Kidney epithelial cell (primary cell): ENCODE results near the gene S100A2. TPM values are rescaled to one million over a fixed set of nuclear protein-coding genes. Genes with fewer than 3 reads are reported as not detected.

Source experiments
- DNase-seq: peaks from one replicate; pipeline ENCODE4 v3.0.0-alpha.2; 2010; ENCODE audit warnings: low read depth
- H3K27me3 ChIP-seq: 2 replicates; pipeline ENCODE4 v1.6.0; 2011; ENCODE audit warnings: low read length; ENCODE audit not compliant: control insufficient read depth, insufficient read depth
- H3K36me3 ChIP-seq: 2 replicates; pipeline ENCODE4 v1.5.1; 2011; ENCODE audit warnings: low read length; ENCODE audit not compliant: control insufficient read depth, insufficient read depth
- H3K4me3 ChIP-seq: 2 replicates; pipeline ENCODE4 v1.5.1; 2011; ENCODE audit warnings: low read depth, mild to moderate bottlenecking, control low read depth, low read length
- total RNA-seq: library from RNA; depleted of rRNA; stranded (reverse); fragments of >200 nt; gene quantifications from 2 replicates; pipeline ENCODE4 v1.2.3, GENCODE V29; 2015
- TF ChIP-seq, protein P1 (sequence below): IDR thresholded peaks from 2 replicates; pipeline ENCODE4 v1.5.1; 2011; ENCODE audit warnings: mild to moderate bottlenecking, moderate library complexity, low read length, control low read depth, inconsistent platforms; ENCODE audit not compliant: insufficient read depth, poor library complexity, severe bottlenecking

The S100A2 gene
- total RNA-seq, 1 donor from 2014 or later = 27.5 TPM

DNA sequence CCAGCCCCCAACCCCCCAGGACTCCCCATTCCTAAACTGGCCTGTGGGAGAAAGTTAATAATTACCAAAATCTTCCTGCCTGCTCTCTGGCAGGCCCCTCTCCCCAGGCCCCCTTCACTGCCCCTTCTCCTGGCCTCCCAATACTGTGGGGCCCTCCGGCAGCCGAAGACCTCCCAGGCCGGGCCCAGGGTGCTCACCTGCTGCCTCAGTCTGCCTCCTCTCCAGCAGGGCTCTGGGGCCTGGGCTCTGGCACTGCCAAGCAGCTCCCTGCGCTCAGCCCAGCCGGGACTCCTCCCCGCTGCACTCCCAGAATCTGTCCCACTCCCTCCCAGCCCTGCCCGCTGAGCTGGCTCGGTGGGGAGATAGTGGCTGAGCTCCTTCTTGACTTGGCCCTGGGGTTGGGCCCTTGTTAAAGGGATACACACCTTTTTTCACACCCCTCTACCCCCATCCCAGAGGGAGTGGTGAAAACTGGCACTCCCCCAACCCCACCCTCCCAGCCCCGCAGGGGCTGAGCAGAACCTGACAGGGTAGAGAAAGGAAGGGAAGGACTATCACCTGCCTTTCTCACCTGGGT lies 47.2 kb upstream of the S100A2 start, which contains the start of gene S100A16:
Gene S100A16, minus strand, starts transcription at position 383 of the 577 bp plus-strand sequence. CDS start 4,986 bp downstream, outside the sequence.
- H3K36me3 ChIP-seq = no peaks in the 10 kb centered on the region
- no peak for DNase-seq
- no peaks in the 10 kb centered on the region for H3K27me3 ChIP-seq
- peak within 1 kb of the TSS; percentile 87 for H3K4me3 ChIP-seq
- TF ChIP-seq, protein P1, sequence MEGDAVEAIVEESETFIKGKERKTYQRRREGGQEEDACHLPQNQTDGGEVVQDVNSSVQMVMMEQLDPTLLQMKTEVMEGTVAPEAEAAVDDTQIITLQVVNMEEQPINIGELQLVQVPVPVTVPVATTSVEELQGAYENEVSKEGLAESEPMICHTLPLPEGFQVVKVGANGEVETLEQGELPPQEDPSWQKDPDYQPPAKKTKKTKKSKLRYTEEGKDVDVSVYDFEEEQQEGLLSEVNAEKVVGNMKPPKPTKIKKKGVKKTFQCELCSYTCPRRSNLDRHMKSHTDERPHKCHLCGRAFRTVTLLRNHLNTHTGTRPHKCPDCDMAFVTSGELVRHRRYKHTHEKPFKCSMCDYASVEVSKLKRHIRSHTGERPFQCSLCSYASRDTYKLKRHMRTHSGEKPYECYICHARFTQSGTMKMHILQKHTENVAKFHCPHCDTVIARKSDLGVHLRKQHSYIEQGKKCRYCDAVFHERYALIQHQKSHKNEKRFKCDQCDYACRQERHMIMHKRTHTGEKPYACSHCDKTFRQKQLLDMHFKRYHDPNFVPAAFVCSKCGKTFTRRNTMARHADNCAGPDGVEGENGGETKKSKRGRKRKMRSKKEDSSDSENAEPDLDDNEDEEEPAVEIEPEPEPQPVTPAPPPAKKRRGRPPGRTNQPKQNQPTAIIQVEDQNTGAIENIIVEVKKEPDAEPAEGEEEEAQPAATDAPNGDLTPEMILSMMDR = no peak

DNA sequence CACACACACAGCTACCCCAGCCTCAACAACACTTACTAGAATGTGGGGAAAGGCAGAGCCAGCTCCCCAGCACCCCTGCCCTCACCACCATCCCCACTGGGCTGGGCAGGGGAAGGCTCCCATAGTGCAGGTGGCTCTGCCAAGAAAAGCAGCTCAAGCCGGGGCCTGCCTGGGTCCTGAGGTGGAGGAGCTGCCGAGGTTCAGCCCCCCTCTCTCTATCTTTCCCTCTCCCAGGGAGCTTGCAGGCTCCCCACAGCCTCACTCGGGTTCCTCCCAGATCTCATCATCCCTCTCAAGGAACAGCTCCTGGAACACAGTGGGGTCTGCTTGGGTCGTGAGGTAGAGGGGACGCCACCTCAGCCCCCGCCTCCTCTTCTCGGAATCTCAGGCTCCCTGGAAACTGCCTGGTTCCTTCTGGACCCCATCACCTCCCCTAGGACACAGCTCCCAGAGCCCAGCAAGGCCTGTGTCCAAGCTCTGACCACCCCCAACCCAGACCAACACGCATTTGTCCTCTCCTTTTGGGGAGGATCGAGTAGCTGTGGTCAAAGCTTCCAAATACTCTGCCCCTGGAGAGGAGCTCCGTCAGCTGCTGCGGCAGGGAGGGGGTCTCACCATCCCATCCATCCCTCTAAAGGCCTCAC lies 46.6 kb upstream of the S100A2 start:
- DNase-seq = no peak
- Histone ChIP-seq H3K36me3 (peaks cover 1% of the 10 kb centered on the region), H3K4me3 (peak overlapping the region; percentile 87), H3K27me3 (no peaks in the 10 kb centered on the region)
- TF ChIP-seq, protein P1 = no peak

GRCh38 chr1:153611356-153611755 lies 45.7 kb upstream of the S100A2 start:
- TF ChIP-seq, protein P1 = no peak
- no peaks in the 10 kb centered on the region for H3K27me3 ChIP-seq
- DNase-seq = no peak
- H3K36me3 ChIP-seq = peaks cover 3% of the 10 kb centered on the region
- H3K4me3 ChIP-seq = peak overlapping the region; percentile 87

DNA sequence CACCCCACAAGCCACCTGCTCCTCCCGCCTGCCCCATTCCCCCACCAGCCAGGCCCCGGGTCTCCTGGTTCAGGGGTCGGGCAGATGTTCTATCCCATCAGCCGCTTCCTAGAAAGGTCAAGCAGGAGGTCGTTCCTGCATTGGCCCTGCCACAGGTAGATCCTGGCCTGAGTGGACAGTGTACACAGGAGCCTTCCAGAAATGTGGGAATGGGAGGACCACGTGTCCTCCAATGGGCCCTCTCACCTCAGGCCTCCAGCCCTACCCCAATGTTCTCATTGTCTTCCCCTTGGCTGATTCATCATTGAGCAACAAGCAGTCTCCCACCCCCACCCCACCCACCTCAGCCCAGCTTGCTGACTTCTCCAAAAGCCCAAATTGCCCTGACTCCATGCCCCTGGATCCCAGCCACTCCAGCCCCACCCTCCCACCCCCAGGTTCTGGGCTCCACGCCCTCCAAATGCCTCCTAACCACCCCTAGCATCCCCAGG lies 45.2 kb upstream of the S100A2 start:
- Histone ChIP-seq H3K4me3 (peak overlapping the region; percentile 87), H3K36me3 (peaks cover 3% of the 10 kb centered on the region), H3K27me3 (no peaks in the 10 kb centered on the region)
- TF ChIP-seq, protein P1 = no peak
- DNase-seq = no peak

DNA sequence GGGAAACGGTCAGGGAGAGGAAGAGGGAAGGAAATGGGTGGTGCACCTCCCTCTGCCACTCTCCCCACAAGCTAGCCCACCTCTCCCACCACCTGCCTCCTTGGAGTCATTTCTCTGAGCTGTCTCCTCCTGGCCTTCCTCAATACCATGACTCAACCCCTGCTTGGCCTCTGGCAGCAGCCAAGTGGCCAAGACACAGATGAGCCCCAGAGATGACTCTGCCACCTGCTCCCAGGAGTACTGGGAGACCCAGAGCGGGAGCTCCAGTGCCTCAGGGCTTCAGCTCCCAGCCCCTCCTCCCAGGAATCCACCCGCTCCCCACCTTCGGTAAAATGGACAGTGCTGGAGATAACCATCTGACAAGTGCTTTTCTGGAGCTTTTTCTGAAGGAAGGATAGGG lies 44.7 kb upstream of the S100A2 start:
- no peak for DNase-seq
- TF ChIP-seq, protein P1 = no peak

More for the DNA sequence above, 44.7 kb upstream of the S100A2 start:
- Histone ChIP-seq H3K4me3 (peak overlapping the region; percentile 87), H3K36me3 (peaks cover 3% of the 10 kb centered on the region), H3K27me3 (no peaks in the 10 kb centered on the region)
